K562 (cell line): Measurements from ENCODE around the gene SYPL2. TPM values are rescaled to one million over a fixed set of nuclear protein-coding genes. Genes with fewer than 3 reads are reported as not detected.
A peak's percentile ranks its signal among the peaks of the same experiment; 100 is the strongest.

Experiments
- ARID1B ChIP-seq: fragments of 450-650 bp; IDR thresholded peaks from 2 replicates; pipeline ENCODE4 v1.6.1; 2016; ENCODE audit warnings: antibody characterized with exemption, mild to moderate bottlenecking, inconsistent platforms
- BRCA1 ChIP-seq, 2 experiments: fragments of 450-650 bp in 1 of 2; sonication (generic) in 1 of 2; formaldehyde crosslinking in 1 of 2; IDR thresholded peaks; 2 replicates each; pipeline versions ENCODE4 v1.5.0 to v1.6.1; 2017 to 2020; ENCODE audit warnings: mild to moderate bottlenecking in 1 of 2, missing genetic modification reagents in 1 of 2
- CREM ChIP-seq: IDR thresholded peaks from 2 replicates; pipeline ENCODE4 v1.6.1; 2014; ENCODE audit warnings: antibody characterized with exemption, low read depth
- NCOA1 ChIP-seq: fragments of 450-650 bp; IDR thresholded peaks from 2 replicates; pipeline ENCODE4 v1.6.1; 2016; ENCODE audit warnings: low read depth
- PML ChIP-seq: IDR thresholded peaks from 2 replicates; pipeline ENCODE4 v1.6.1; 2012; ENCODE audit warnings: low read length, inconsistent platforms
- ZNF121 ChIP-seq: sonication (generic); formaldehyde crosslinking; conservative IDR thresholded peaks from 2 replicates; pipeline ENCODE4 v1.8.0; 2022; ENCODE audit warnings: missing genetic modification reagents
- ZNF146 ChIP-seq: IDR thresholded peaks from one replicate; pipeline ENCODE4 v1.6.1; 2018; ENCODE audit warnings: missing compliant biosample characterization; ENCODE audit not compliant: unreplicated experiment
- polyA plus RNA-seq, 8 experiments: library from polyadenylated mRNA; depleted of rRNA in 4 of 8; stranded (reverse) in 5 of 8; unstranded in 3 of 8; fragments of >200 nt; fragmentation: Nextera tagmentation in 2 of 8; fragmentation: Illumina TruSeq in 1 of 8; extraction: Ambion mirVana in 2 of 8; extraction: Trizol in 1 of 8; gene quantifications; 2 replicates each; pipeline versions ENCODE4 v1.2.1 to v1.2.3, GENCODE V29; 2011 to 2014; ENCODE audit warnings: inconsistent platforms in 1 of 8, missing spikeins in 1 of 8
- total RNA-seq, 7 experiments: library from RNA; depleted of rRNA in 6 of 7; stranded (reverse); fragments of >200 nt in 6 of 7; fragmentation: Illumina TruSeq in 2 of 7; extraction: Trizol in 2 of 7; gene quantifications; 2 replicates each; pipeline versions ENCODE4 v1.2.1 to v1.2.3, GENCODE V29; 2011 to 2021; ENCODE audit warnings: low replicate concordance in 1 of 7
- TF ChIP-seq, protein P1 (sequence below): fragments of 150-350 bp; IDR thresholded peaks from 2 replicates; pipeline ENCODE4 v1.6.1; 2014; ENCODE audit warnings: low read depth, mild to moderate bottlenecking, low read length, borderline replicate concordance
- TF ChIP-seq, protein P2 (sequence below): fragments of 450-650 bp; IDR thresholded peaks from 2 replicates; pipeline ENCODE4 v1.7.0; 2016; ENCODE audit warnings: borderline replicate concordance
- TF ChIP-seq, protein P3 (sequence below): sonication (generic); formaldehyde crosslinking; IDR thresholded peaks from 2 replicates; pipeline ENCODE4 v1.8.1; 2023; ENCODE audit warnings: mild to moderate bottlenecking, missing genetic modification reagents
- TF ChIP-seq, protein P4 (sequence below): fragments of 450-650 bp; formaldehyde crosslinking; IDR thresholded peaks from 2 replicates; pipeline ENCODE4 v1.4.0; 2020; ENCODE audit warnings: mild to moderate bottlenecking, mixed read lengths
- TF ChIP-seq, protein P5 (sequence below): fragments of 450-650 bp; IDR thresholded peaks from 2 replicates; pipeline ENCODE4 v1.6.1; 2017; ENCODE audit warnings: antibody characterized with exemption
- TF ChIP-seq, protein P6 (sequence below): fragments of 450-650 bp; formaldehyde crosslinking; IDR thresholded peaks from 2 replicates; pipeline ENCODE4 v1.4.0; 2020; ENCODE audit warnings: mild to moderate bottlenecking, moderate library complexity

Gene SYPL2
- total and polyA plus RNA-seq, 9 of the 15 experiments (the other 6 are each of a cell fraction or from before 2014, with no cell fraction given): 0.03 to 0.20 (median 0.07) TPM; not detected in 2

DNA sequence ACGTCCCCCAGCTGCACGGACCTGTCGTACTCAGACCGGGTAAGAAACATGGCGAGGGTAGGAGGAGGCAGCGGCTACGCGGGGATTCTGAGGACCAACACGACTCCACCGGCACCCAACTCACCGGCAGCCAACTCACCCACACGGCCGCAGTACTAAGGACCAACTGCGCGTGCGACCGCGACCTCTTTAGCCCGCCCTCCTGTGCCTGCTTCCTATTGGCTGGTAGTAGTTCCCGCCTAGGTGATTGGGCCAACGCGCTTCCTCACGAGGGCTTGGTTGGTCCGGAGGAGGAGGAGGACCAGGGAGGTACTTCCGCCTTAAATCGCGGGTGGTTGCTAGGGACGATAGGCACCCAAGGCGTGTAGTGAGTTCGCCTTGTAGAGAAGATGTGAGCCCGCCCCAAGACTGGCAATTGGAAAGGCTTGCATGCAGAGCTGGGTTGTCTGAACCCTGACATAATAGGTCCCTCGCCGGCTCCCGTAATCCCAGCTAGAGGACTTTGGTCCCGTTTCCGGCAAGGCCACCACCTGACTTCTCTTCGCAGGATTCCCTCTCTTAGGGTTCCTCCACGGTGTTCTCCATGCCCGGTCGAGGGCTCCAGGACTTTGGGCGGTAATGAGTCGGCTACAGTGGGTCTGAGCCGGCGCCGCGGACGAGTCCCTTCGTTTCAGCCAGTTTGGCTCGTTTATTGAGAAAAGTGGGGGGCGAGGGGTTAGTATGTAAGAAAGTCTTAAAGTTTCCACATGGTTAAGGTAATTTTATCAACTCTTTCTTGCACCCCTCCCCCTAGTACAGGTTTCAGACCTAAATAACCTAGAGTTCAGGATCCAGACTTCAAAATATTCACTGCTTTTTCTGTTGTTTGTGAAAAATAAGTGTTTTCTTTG is 39.8 kb upstream of the SYPL2 start, which contains the start of gene PSMA5 (continued):
- TF ChIP-seq ARID1B (0 out of 2 replicates have a peak, but pooled peaks have one; percentile 26), NCOA1 (no peak; the same call in 1 of the 2 replicates), PML (peak; percentile 90), CREM (peak; percentile 88), ZNF146 (CRISPR knock-in tag) (no peak), ZNF121 (CRISPR knock-in tag) (no peak), BRCA1 (IDR thresholded peaks at IDR 0.05) (no peak), BRCA1 (CRISPR knock-in tag; IDR thresholded peaks at IDR 0.05) (no peak)
- TF ChIP-seq, protein P1, sequence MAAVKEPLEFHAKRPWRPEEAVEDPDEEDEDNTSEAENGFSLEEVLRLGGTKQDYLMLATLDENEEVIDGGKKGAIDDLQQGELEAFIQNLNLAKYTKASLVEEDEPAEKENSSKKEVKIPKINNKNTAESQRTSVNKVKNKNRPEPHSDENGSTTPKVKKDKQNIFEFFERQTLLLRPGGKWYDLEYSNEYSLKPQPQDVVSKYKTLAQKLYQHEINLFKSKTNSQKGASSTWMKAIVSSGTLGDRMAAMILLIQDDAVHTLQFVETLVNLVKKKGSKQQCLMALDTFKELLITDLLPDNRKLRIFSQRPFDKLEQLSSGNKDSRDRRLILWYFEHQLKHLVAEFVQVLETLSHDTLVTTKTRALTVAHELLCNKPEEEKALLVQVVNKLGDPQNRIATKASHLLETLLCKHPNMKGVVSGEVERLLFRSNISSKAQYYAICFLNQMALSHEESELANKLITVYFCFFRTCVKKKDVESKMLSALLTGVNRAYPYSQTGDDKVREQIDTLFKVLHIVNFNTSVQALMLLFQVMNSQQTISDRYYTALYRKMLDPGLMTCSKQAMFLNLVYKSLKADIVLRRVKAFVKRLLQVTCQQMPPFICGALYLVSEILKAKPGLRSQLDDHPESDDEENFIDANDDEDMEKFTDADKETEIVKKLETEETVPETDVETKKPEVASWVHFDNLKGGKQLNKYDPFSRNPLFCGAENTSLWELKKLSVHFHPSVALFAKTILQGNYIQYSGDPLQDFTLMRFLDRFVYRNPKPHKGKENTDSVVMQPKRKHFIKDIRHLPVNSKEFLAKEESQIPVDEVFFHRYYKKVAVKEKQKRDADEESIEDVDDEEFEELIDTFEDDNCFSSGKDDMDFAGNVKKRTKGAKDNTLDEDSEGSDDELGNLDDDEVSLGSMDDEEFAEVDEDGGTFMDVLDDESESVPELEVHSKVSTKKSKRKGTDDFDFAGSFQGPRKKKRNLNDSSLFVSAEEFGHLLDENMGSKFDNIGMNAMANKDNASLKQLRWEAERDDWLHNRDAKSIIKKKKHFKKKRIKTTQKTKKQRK: peak; percentile 68; the same call in 1 of the 2 replicates
- TF ChIP-seq, protein P2, sequence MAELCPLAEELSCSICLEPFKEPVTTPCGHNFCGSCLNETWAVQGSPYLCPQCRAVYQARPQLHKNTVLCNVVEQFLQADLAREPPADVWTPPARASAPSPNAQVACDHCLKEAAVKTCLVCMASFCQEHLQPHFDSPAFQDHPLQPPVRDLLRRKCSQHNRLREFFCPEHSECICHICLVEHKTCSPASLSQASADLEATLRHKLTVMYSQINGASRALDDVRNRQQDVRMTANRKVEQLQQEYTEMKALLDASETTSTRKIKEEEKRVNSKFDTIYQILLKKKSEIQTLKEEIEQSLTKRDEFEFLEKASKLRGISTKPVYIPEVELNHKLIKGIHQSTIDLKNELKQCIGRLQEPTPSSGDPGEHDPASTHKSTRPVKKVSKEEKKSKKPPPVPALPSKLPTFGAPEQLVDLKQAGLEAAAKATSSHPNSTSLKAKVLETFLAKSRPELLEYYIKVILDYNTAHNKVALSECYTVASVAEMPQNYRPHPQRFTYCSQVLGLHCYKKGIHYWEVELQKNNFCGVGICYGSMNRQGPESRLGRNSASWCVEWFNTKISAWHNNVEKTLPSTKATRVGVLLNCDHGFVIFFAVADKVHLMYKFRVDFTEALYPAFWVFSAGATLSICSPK: no peak
- TF ChIP-seq, protein P3, sequence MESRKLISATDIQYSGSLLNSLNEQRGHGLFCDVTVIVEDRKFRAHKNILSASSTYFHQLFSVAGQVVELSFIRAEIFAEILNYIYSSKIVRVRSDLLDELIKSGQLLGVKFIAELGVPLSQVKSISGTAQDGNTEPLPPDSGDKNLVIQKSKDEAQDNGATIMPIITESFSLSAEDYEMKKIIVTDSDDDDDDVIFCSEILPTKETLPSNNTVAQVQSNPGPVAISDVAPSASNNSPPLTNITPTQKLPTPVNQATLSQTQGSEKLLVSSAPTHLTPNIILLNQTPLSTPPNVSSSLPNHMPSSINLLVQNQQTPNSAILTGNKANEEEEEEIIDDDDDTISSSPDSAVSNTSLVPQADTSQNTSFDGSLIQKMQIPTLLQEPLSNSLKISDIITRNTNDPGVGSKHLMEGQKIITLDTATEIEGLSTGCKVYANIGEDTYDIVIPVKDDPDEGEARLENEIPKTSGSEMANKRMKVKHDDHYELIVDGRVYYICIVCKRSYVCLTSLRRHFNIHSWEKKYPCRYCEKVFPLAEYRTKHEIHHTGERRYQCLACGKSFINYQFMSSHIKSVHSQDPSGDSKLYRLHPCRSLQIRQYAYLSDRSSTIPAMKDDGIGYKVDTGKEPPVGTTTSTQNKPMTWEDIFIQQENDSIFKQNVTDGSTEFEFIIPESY: 0 out of 2 replicates have a peak, but pooled peaks have one; percentile 18
- TF ChIP-seq, protein P4, sequence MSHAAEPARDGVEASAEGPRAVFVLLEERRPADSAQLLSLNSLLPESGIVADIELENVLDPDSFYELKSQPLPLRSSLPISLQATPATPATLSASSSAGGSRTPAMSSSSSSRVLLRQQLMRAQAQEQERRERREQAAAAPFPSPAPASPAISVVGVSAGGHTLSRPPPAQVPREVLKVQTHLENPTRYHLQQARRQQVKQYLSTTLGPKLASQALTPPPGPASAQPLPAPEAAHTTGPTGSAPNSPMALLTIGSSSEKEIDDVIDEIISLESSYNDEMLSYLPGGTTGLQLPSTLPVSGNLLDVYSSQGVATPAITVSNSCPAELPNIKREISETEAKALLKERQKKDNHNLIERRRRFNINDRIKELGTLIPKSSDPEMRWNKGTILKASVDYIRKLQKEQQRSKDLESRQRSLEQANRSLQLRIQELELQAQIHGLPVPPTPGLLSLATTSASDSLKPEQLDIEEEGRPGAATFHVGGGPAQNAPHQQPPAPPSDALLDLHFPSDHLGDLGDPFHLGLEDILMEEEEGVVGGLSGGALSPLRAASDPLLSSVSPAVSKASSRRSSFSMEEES (CRISPR knock-in tag): no peak
- TF ChIP-seq, protein P5, sequence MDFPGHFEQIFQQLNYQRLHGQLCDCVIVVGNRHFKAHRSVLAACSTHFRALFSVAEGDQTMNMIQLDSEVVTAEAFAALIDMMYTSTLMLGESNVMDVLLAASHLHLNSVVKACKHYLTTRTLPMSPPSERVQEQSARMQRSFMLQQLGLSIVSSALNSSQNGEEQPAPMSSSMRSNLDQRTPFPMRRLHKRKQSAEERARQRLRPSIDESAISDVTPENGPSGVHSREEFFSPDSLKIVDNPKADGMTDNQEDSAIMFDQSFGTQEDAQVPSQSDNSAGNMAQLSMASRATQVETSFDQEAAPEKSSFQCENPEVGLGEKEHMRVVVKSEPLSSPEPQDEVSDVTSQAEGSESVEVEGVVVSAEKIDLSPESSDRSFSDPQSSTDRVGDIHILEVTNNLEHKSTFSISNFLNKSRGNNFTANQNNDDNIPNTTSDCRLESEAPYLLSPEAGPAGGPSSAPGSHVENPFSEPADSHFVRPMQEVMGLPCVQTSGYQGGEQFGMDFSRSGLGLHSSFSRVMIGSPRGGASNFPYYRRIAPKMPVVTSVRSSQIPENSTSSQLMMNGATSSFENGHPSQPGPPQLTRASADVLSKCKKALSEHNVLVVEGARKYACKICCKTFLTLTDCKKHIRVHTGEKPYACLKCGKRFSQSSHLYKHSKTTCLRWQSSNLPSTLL: no peak
- TF ChIP-seq, protein P6, sequence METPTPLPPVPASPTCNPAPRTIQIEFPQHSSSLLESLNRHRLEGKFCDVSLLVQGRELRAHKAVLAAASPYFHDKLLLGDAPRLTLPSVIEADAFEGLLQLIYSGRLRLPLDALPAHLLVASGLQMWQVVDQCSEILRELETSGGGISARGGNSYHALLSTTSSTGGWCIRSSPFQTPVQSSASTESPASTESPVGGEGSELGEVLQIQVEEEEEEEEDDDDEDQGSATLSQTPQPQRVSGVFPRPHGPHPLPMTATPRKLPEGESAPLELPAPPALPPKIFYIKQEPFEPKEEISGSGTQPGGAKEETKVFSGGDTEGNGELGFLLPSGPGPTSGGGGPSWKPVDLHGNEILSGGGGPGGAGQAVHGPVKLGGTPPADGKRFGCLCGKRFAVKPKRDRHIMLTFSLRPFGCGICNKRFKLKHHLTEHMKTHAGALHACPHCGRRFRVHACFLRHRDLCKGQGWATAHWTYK (CRISPR knock-in tag): no peak; the same call in 1 of the 2 replicates
